ENCODE data around the gene AP3S2.

DNA sequence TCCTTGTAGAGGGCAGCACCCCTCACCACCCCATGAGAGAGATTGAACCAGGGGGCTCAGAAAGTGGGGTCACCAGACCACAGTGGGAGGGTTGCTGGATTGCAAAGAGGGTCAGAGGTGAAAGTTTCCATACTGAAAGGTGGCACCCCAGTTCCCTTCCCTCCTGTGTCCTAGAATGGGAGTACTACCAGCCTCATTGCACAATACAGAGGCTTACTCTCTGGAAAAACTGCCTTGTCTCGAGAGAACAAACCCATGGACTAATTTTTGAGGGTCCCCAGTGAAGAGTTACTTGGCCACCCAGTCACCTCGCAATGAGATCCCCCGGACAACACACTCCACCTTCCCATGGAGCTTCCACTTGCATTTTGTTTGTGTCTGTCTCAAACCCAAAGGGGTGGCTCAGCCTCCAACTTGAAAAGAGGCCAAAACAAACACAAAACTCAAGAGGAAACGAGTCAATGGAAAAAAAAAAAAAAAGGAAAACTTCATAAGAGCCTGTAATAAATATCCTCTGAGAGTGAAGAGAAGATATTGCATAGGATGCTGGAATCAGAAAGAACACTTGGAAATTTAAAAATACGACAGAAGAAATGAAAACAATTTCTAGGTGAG, 99.1 kb downstream of the AP3S2 start:
- TF ChIP-seq, protein P1, sequence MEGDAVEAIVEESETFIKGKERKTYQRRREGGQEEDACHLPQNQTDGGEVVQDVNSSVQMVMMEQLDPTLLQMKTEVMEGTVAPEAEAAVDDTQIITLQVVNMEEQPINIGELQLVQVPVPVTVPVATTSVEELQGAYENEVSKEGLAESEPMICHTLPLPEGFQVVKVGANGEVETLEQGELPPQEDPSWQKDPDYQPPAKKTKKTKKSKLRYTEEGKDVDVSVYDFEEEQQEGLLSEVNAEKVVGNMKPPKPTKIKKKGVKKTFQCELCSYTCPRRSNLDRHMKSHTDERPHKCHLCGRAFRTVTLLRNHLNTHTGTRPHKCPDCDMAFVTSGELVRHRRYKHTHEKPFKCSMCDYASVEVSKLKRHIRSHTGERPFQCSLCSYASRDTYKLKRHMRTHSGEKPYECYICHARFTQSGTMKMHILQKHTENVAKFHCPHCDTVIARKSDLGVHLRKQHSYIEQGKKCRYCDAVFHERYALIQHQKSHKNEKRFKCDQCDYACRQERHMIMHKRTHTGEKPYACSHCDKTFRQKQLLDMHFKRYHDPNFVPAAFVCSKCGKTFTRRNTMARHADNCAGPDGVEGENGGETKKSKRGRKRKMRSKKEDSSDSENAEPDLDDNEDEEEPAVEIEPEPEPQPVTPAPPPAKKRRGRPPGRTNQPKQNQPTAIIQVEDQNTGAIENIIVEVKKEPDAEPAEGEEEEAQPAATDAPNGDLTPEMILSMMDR (IDR thresholded peaks at IDR 0.05): no peak
- no peak for TF ChIP-seq POLR2A (IDR thresholded peaks at IDR 0.05)
